Adrenal gland (tissue), 12 donors: ENCODE results near the gene RNF227. TPM values are rescaled to one million over a fixed set of nuclear protein-coding genes. Genes with fewer than 3 reads are reported as not detected.

ENCODE experiments used
- DNase-seq, 7 donors: peaks; one replicate each; pipeline ENCODE4 v3.0.0-alpha.2; 2019 to 2020
- H3K27ac ChIP-seq, 5 donors: fragments of 200-600 bp; sonication (generic) in 4 of 5; 1 replicate in 3 of 5; 2 replicates in 2 of 5; pipeline versions ENCODE4 v1.5.1 to v1.8.0; 2016 to 2020; ENCODE audit warnings: mild to moderate bottlenecking in 1 of 5
- H3K27me3 ChIP-seq: fragments of 200-600 bp; 2 replicates; pipeline ENCODE4 v1.8.0; 2021
- H3K36me3 ChIP-seq, 2 donors: fragments of 200-600 bp; replicated peaks in 1 of 2; 1 replicate in 1 of 2; 2 replicates in 1 of 2; pipeline versions ENCODE4 v1.5.1 to v1.8.0; 2018 to 2022
- H3K4me1 ChIP-seq, 2 donors: fragments of 200-600 bp; replicated peaks in 1 of 2; 1 replicate in 1 of 2; 2 replicates in 1 of 2; pipeline versions ENCODE4 v1.5.1 to v1.8.0; 2018 to 2021
- H3K4me3 ChIP-seq, 4 donors: fragments of 200-600 bp; sonication (generic) in 3 of 4; one replicate each; pipeline ENCODE4 v1.5.1; 2016 to 2018
- H3K9me3 ChIP-seq, 3 donors: fragments of 200-600 bp; sonication (generic) in 1 of 3; replicated peaks in 1 of 3; 1 replicate in 2 of 3; 2 replicates in 1 of 3; pipeline versions ENCODE4 v1.5.1 to v1.8.0; 2016 to 2021
- CTCF ChIP-seq, 6 experiments: fragments of 450-650 bp in 4 of 6; fragments of 200-600 bp in 2 of 6; sonication (generic) in 1 of 6; IDR thresholded peaks; 1 replicate in 5 of 6; 2 replicates in 1 of 6; pipeline versions ENCODE4 v1.5.1 to v1.8.0; 2016 to 2021; ENCODE audit warnings: antibody characterized with exemption in 6 of 6, mild to moderate bottlenecking in 2 of 6, moderate library complexity in 1 of 6
- POLR2A ChIP-seq, 2 donors: fragments of 450-650 bp; IDR thresholded peaks; one replicate each; pipeline ENCODE4 v1.6.1; 2017; ENCODE audit warnings: antibody characterized with exemption in 2 of 2, mild to moderate bottlenecking in 2 of 2, moderate library complexity in 1 of 2
- WGBS, 4 donors: extraction: QIAGEN DNeasy Blood & Tissue Kit in 2 of 4; methylation state at CpG; one replicate each; pipeline versions ENCODE4 v1.1.5 to v1.1.7; 2013 to 2017; 5-methylcytosine and 5-hydroxymethylcytosine counted together
- intact Hi-C, 2 donors: fragments of 100-400 bp; cut with DNase I; formaldehyde crosslinking; loops; one replicate each; pipeline versions ENCODE4 v1.14.1 to v1.15.0; 2022 to 2023
- polyA plus RNA-seq, 3 donors: library from polyadenylated mRNA; stranded (reverse); fragments of 200-250 nt in 2 of 3; fragments of 350-450 nt in 1 of 3; fragmentation: Illumina TruSeq in 1 of 3; extraction: RNeasy Lipid Tissue Mini Kit (QIAGEN cat#74804) in 1 of 3; gene quantifications; one replicate each; pipeline ENCODE4 v1.2.3, GENCODE V29; 2013 to 2014
- total RNA-seq, 9 donors: library from RNA; depleted of rRNA in 4 of 9; stranded (reverse); fragments of >200 nt in 4 of 9; fragments of 120-200 nt in 1 of 9; fragmentation: NEBNext Ultra II Directional in 1 of 9; extraction: Animal tissue kit (Norgen Biotek cat#: 25700) in 1 of 9; gene quantifications; one replicate each; pipeline versions ENCODE4 v1.1.0 to v1.2.4, GENCODE V29; 2013 to 2023
- donor health status: healthy with polysubstance abuse.
- donor health status: Bipolar disorder and iron deficiency.
- donor health status: DM: yes; HTN: yes; CAD: no.
- donor health status: DM: no; HTN: no; CAD: no.
- donor health status: DM: no; HTN: no; CAD: no.
- donor health status: DM: yes; HTN: yes; CAD: no.

Gene RNF227
- total and polyA plus RNA-seq, 12 donors, result 1.1 to 17.3 (median 3.0) TPM

- no peaks in the 10 kb centered on the region for H3K27me3 ChIP-seq
- no peak for TF ChIP-seq CTCF (IDR thresholded peaks at IDR 0.05)
- TF ChIP-seq POLR2A (IDR thresholded peaks at IDR 0.05), result no peak
- peaks cover 0 to 65% of the 10 kb centered on the region in 2 donors for H3K36me3 ChIP-seq
- H3K4me1 ChIP-seq, result peaks cover 4 to 14% of the 10 kb centered on the region in 2 donors
- H3K9me3 ChIP-seq, result no peaks in the 10 kb centered on the region
- intact Hi-C loops, result loop anchor here (5.0 to 10.0 kb wide), 3 partner anchors 46 to 147 kb away; no protein-coding TSS in a partner anchor
- no peak overlapping the region for H3K4me3 ChIP-seq
- no peak overlapping the region for H3K27ac ChIP-seq
- WGBS, 4 donors, result 88 to 94% (median 92%) methylated on average over 13 of the region's 13 CpGs
- no peak for DNase-seq
Observed at GRCh38 chr17:7910711-7911110, 5.4 kb downstream of the RNF227 start.

- no peaks in the 10 kb centered on the region for H3K9me3 ChIP-seq
- DNase-seq, result no peak
- no peaks in the 10 kb centered on the region for H3K27me3 ChIP-seq
- 92 to 95% (median 93%) methylated on average over 15 of the region's 15 CpGs for WGBS, 4 donors
- H3K36me3 ChIP-seq, result peaks cover 0 to 69% of the 10 kb centered on the region in 2 donors
- H3K4me1 ChIP-seq, result peaks cover under 1 to 13% of the 10 kb centered on the region in 2 donors
- TF ChIP-seq POLR2A (IDR thresholded peaks at IDR 0.05), result no peak
- H3K27ac ChIP-seq, result no peak overlapping the region
- no peak overlapping the region for H3K4me3 ChIP-seq
- intact Hi-C loops, result loop anchor here (5.0 to 10.0 kb wide), 3 partner anchors 45 to 147 kb away; no protein-coding TSS in a partner anchor
Observed at GRCh38 chr17:7910281-7910680, 5.8 kb downstream of the RNF227 start.

GRCh38 chr17:7909089-7909488 lies 7.0 kb downstream of the RNF227 start:
- H3K27ac ChIP-seq, result no peak overlapping the region
- no peaks in the 10 kb centered on the region for H3K9me3 ChIP-seq
- H3K36me3 ChIP-seq, result peaks cover 0 to 81% of the 10 kb centered on the region in 2 donors
- H3K4me3 ChIP-seq, result no peak overlapping the region
- 90 to 92% (median 92%) methylated on average over 11 to 29 of the region's 29 CpGs for WGBS, 4 donors
- no peaks in the 10 kb centered on the region for H3K27me3 ChIP-seq
- TF ChIP-seq POLR2A (IDR thresholded peaks at IDR 0.05), result no peak
- no peak for TF ChIP-seq CTCF (IDR thresholded peaks at IDR 0.05)
- intact Hi-C loops, result no loop called here
- no peak for DNase-seq
- peaks cover 0 to 1% of the 10 kb centered on the region in 2 donors for H3K4me1 ChIP-seq

GRCh38 chr17:7903154-7904103 lies 12.7 kb downstream of the RNF227 start:
- DNase-seq, result peak in 5 of 7 donors; percentile 56 to 73 (median 72)
- peak overlapping the region in 1 of 5 donors; percentile 38 for H3K27ac ChIP-seq
- TF ChIP-seq POLR2A (IDR thresholded peaks at IDR 0.05) (no peak), CTCF (IDR thresholded peaks at IDR 0.05) (no peak)
- no peaks in the 10 kb centered on the region for H3K9me3 ChIP-seq
- 63 to 65% (median 64%) methylated on average over 17 to 22 of the region's 22 CpGs for WGBS, 4 donors
- peaks cover 0 to 100% of the 10 kb centered on the region in 2 donors for H3K36me3 ChIP-seq
- intact Hi-C loops, result no loop called here
- no peak overlapping the region for H3K4me3 ChIP-seq
- no peaks in the 10 kb centered on the region for H3K27me3 ChIP-seq
- H3K4me1 ChIP-seq, result no peaks in the 10 kb centered on the region
